ENCODE data around the gene VSTM4. TPM values are rescaled to one million over a fixed set of nuclear protein-coding genes. Genes with fewer than 3 reads are reported as not detected.

The VSTM4 gene
- polyA plus RNA-seq, 1 donor (not counting 4 experiments of a cell fraction or from before 2014, with no cell fraction given), result not detected

GRCh38 chr10:48999346-48999745, 116.0 kb downstream of the VSTM4 start:
- Histone ChIP-seq H3K9me3 (ENCODE audit: control insufficient read depth, low read depth, low read length) (no peaks in the 10 kb centered on the region), H3K36me3 (ENCODE audit: control insufficient read depth in 2 of 2, extremely low read depth in 1 of 2, insufficient read depth in 2 of 2, low read length in 2 of 2) (no peaks in the 10 kb centered on the region), H3K9ac (ENCODE audit: control insufficient read depth, extremely low read depth, insufficient read depth, low read length) (no peak overlapping the region), H3K79me2 (ENCODE audit: control insufficient read depth, insufficient read depth, low read length) (no peaks in the 10 kb centered on the region), H4K20me1 (ENCODE audit: control insufficient read depth, extremely low read depth, insufficient read depth, low read length) (no peaks in the 10 kb centered on the region), H3K27me3 (ENCODE audit: control insufficient read depth, extremely low read depth, insufficient read depth, low read length) (no peaks in the 10 kb centered on the region), H3K27ac (ENCODE audit: control insufficient read depth, insufficient read depth, low read length) (no peak overlapping the region), H3K4me3 (ENCODE audit: control insufficient read depth in 2 of 3, extremely low read depth in 1 of 3, insufficient read depth in 2 of 3, low read depth in 1 of 3, low read length in 3 of 3) (no peak overlapping the region), H3K9me1 (ENCODE audit: control insufficient read depth, extremely low read depth, insufficient read depth, low read length) (no peaks in the 10 kb centered on the region), H3K4me2 (ENCODE audit: control insufficient read depth, extremely low read depth, insufficient read depth, low read depth, low read length) (no peak overlapping the region), H3K4me1 (ENCODE audit: control insufficient read depth, extremely low read depth, insufficient read depth, low read length) (no peaks in the 10 kb centered on the region), H2AFZ (ENCODE audit: control insufficient read depth, low read length) (no peak overlapping the region)
- TF ChIP-seq CTCF (optimal IDR thresholded peaks at IDR 0.05 in 1 of 3, IDR thresholded peaks at IDR 0.05 in 1 of 3, conservative IDR thresholded peaks at IDR 0.05 in 1 of 3; ENCODE audit: extremely low read depth in 1 of 3, insufficient read depth in 2 of 3, low read length in 3 of 3) (no peak), EZH2 (IDR thresholded peaks at IDR 0.05; ENCODE audit: low read length) (no peak)
- dilution Hi-C loops (cut with MboI; ENCODE audit: extremely low pct_ligation_motif_present, low sequenced_read_pairs), result no loop called here
- FAIRE-seq (no peak), DNase-seq (ENCODE audit: low read depth, low spot score) (no peak)

DNA sequence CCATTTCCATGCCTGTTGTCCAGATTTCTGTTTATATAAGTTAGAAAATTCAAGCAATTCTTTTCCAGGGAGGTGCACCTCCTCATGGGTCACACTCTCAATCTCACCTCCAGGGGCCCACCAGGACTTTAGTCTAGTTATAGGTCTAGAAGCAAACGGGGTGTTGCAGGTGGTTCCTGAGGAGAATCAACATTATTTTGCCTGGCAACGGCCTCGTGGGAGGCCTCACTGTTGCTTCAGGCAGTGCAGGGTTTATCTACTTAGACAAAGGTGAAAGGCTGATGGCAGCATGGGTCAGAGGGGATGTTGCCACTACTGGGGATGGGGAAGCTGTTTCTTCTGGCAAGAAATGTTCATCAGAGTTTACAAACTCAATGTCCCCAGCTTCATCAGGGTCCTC, 119.0 kb downstream of the VSTM4 start:
- no peak overlapping the region for H2AFZ ChIP-seq (ENCODE audit: control insufficient read depth, low read length)
- FAIRE-seq, result no peak
- no peaks in the 10 kb centered on the region for H3K4me1 ChIP-seq (ENCODE audit: control insufficient read depth, extremely low read depth, insufficient read depth, low read length)
- DNase-seq (ENCODE audit: low read depth, low spot score), result no peak
- dilution Hi-C loops (cut with MboI; ENCODE audit: extremely low pct_ligation_motif_present, low sequenced_read_pairs), result no loop called here
- H3K9me3 ChIP-seq (ENCODE audit: control insufficient read depth, low read depth, low read length), result no peaks in the 10 kb centered on the region
- H3K27ac ChIP-seq (ENCODE audit: control insufficient read depth, insufficient read depth, low read length), result no peak overlapping the region
- H3K4me2 ChIP-seq (ENCODE audit: control insufficient read depth, extremely low read depth, insufficient read depth, low read depth, low read length), result no peak overlapping the region
- H3K36me3 ChIP-seq (ENCODE audit: control insufficient read depth in 2 of 2, extremely low read depth in 1 of 2, insufficient read depth in 2 of 2, low read length in 2 of 2), result no peaks in the 10 kb centered on the region
- no peak overlapping the region for H3K4me3 ChIP-seq (ENCODE audit: control insufficient read depth in 2 of 3, extremely low read depth in 1 of 3, insufficient read depth in 2 of 3, low read depth in 1 of 3, low read length in 3 of 3)
- no peaks in the 10 kb centered on the region for H4K20me1 ChIP-seq (ENCODE audit: control insufficient read depth, extremely low read depth, insufficient read depth, low read length)
- H3K9ac ChIP-seq (ENCODE audit: control insufficient read depth, extremely low read depth, insufficient read depth, low read length), result no peak overlapping the region
- no peaks in the 10 kb centered on the region for H3K9me1 ChIP-seq (ENCODE audit: control insufficient read depth, extremely low read depth, insufficient read depth, low read length)
- H3K79me2 ChIP-seq (ENCODE audit: control insufficient read depth, insufficient read depth, low read length), result no peaks in the 10 kb centered on the region
- TF ChIP-seq EZH2 (IDR thresholded peaks at IDR 0.05; ENCODE audit: low read length) (no peak), CTCF (optimal IDR thresholded peaks at IDR 0.05 in 1 of 3, IDR thresholded peaks at IDR 0.05 in 1 of 3, conservative IDR thresholded peaks at IDR 0.05 in 1 of 3; ENCODE audit: extremely low read depth in 1 of 3, insufficient read depth in 2 of 3, low read length in 3 of 3) (no peak)
- H3K27me3 ChIP-seq (ENCODE audit: control insufficient read depth, extremely low read depth, insufficient read depth, low read length), result no peaks in the 10 kb centered on the region
